K562 treated with DMSO at 1 percent for 12 hours (cell line): Measurements from ENCODE around the gene RASL11B. TPM values are rescaled to one million over a fixed set of nuclear protein-coding genes. Genes with fewer than 3 reads are reported as not detected.

Experiments
- total RNA-seq: library from RNA; unstranded; fragments of 300-600 nt; gene quantifications from 2 replicates; pipeline ENCODE4 v1.2.3, GENCODE V29; 2022; ENCODE audit not compliant: insufficient read depth

Gene RASL11B
- total RNA-seq, result 0.54 TPM in 1 of 2 replicates, not detected in the other

DNA sequence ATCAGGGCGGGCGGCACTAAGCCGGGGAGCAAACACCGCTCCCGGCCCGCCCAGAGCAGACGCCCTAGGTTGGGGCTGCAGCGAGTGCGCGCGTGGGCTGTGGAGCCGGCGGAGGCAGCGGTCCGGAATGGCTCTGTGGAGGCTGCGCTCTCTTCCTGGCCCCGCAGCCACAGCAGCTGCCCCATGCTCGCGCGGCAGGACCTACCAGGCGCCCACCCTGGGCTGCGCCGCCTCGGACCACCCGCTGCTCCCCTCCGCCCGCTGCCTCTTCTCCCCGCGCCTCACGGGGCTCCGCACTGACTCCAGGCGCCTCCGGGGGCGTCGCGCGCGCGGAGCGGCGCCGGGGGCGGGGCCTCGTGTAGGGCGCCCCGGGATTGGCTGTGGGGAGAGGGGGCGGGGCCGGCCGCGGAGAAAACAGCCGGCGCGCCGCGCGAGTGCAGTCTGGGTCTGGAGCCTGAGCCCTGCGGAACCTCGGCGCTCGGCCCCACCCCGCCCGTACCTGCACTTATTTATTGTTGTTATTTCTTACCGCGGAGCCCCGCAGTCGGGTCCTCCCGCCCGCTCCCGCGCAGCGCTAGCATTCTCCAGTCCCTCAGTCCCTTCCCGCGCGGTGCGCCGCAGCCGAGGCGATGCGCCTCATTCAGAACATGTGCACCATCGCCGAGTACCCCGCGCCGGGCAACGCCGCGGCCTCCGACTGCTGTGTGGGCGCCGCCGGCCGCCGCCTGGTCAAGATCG lies at the start of gene RASL11B:
Gene RASL11B (plus strand): TSS at position 439 of the 738 bp plus-strand sequence. CDS start 191 bp downstream, at position 630.

Other genes starting within 250 kb of the RASL11B start
- gene USP46, start 203.0 kb upstream of the RASL11B start, total RNA-seq, result 2.0 and 5.1 TPM in 2 replicates
- gene ERVMER34-1, start 110.9 kb upstream of the RASL11B start, total RNA-seq, result not detected in 2 replicates